ENCODE results near the gene LYPLAL1.

LYPLAL1 gene

GRCh38 chr1:219206350-219206749, 32.7 kb downstream of the LYPLAL1 start:
- Histone ChIP-seq H3K36me3 (no peaks in the 10 kb centered on the region), H3K27me3 (no peaks in the 10 kb centered on the region), H3K4me3 (ENCODE audit: low read depth, low read length) (no peak overlapping the region), H3K9me3 (no peaks in the 10 kb centered on the region), H3K4me1 (no peaks in the 10 kb centered on the region)
- TF ChIP-seq, protein P1, sequence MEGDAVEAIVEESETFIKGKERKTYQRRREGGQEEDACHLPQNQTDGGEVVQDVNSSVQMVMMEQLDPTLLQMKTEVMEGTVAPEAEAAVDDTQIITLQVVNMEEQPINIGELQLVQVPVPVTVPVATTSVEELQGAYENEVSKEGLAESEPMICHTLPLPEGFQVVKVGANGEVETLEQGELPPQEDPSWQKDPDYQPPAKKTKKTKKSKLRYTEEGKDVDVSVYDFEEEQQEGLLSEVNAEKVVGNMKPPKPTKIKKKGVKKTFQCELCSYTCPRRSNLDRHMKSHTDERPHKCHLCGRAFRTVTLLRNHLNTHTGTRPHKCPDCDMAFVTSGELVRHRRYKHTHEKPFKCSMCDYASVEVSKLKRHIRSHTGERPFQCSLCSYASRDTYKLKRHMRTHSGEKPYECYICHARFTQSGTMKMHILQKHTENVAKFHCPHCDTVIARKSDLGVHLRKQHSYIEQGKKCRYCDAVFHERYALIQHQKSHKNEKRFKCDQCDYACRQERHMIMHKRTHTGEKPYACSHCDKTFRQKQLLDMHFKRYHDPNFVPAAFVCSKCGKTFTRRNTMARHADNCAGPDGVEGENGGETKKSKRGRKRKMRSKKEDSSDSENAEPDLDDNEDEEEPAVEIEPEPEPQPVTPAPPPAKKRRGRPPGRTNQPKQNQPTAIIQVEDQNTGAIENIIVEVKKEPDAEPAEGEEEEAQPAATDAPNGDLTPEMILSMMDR (IDR thresholded peaks at IDR 0.05; ENCODE audit: low read depth, low read length) = no peak
- DNase-seq = no peak

GRCh38 chr1:219209578-219209977, 35.9 kb downstream of the LYPLAL1 start:
- Histone ChIP-seq H3K4me1 (no peaks in the 10 kb centered on the region), H3K4me3 (ENCODE audit: low read depth, low read length) (no peak overlapping the region), H3K9me3 (no peaks in the 10 kb centered on the region), H3K27me3 (no peaks in the 10 kb centered on the region), H3K36me3 (no peaks in the 10 kb centered on the region)
- DNase-seq = no peak
- TF ChIP-seq, protein P1 (IDR thresholded peaks at IDR 0.05; ENCODE audit: low read depth, low read length) = no peak

DNA sequence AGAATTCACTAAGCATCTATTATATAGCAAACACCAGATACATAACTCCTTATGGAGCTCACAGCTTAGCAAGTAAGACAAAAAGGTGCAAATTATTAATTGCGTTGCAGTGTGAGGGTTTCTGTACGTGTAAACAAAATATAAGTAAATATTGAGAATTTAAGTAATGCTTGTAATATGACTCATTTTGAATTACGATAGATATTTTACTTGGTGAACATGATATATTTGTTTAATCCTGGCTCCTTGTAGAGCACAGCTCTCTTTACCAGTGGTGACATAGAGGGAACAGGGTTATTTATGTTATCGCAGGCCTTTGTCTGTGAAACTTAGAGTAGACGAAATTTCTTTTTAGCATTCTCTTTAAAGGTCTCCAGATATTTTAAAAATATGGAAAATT, 36.4 kb downstream of the LYPLAL1 start:
- Histone ChIP-seq H3K4me3 (ENCODE audit: low read depth, low read length) (no peak overlapping the region), H3K27me3 (no peaks in the 10 kb centered on the region), H3K9me3 (no peaks in the 10 kb centered on the region), H3K4me1 (no peaks in the 10 kb centered on the region), H3K36me3 (no peaks in the 10 kb centered on the region)
- no peak for DNase-seq
- TF ChIP-seq, protein P1 (IDR thresholded peaks at IDR 0.05; ENCODE audit: low read depth, low read length) = no peak

DNA sequence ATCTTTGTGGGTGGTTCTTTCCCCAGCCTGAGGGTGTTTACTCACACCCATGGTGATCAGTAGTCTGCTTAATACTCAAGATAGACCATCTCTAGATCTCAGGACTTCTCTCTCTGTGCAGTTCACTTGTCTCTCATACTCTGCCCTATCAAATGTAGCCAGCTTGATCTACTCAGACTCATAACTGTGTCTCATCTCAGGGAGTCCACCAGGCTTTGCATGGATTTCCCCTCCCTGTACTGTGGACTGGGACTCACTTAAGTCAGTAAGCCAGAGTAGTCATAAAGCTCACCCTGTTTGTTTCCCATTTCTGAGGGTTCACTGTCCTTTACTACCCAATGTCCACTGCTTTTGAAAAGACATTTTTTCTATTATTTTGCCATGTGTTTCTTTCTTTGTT, 41.8 kb downstream of the LYPLAL1 start:
- Histone ChIP-seq H3K27me3 (no peaks in the 10 kb centered on the region), H3K36me3 (no peaks in the 10 kb centered on the region; the same call in 1 of the 2 replicates), H3K4me3 (ENCODE audit: low read depth, low read length) (no peak overlapping the region), H3K4me1 (no peaks in the 10 kb centered on the region), H3K9me3 (no peaks in the 10 kb centered on the region)
- TF ChIP-seq, protein P1 (IDR thresholded peaks at IDR 0.05; ENCODE audit: low read depth, low read length) = no peak
- no peak for DNase-seq

DNA sequence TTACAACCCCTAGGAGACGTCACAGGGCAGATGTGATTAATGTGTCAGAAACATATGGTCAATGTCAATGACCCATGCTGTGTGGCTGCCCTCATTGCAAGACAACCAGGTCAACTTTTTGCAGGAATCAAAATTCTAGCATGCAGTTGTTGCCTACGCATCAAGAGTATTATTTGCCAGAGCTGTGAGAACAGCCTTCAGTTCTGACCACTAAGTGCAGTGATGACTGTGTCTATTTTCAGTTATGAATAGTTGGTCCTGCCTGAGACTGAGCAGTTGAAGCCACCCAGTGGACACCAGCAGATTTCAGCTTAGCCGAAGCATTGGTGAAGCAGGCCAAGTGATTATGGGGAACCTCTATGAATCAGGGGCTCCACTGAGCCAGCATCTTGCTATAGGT, 47.3 kb downstream of the LYPLAL1 start:
- Histone ChIP-seq H3K27me3 (no peaks in the 10 kb centered on the region), H3K4me1 (no peaks in the 10 kb centered on the region), H3K4me3 (ENCODE audit: low read depth, low read length) (no peak overlapping the region), H3K9me3 (no peaks in the 10 kb centered on the region), H3K36me3 (no peaks in the 10 kb centered on the region; the same call in 1 of the 2 replicates)
- TF ChIP-seq, protein P1 (IDR thresholded peaks at IDR 0.05; ENCODE audit: low read depth, low read length) = no peak
- no peak for DNase-seq

DNA sequence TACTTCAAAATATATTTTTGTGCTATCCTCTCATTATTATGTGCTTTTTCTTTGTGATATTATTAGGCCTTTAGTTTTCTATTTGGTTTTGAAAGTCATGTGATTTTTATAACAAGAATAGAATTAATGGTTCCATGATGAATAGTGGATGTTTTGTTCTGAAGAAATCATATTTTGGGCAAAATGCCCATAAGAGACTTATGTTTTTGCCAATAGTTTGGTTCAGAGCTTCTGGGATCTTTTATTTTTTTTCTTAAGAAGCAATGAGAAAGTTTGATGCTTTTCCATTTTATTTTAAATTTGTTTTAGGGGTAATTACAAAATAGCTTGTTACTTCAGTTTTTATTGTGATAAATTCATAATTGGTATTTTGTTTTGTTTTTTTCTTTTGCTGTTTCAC, 49.8 kb downstream of the LYPLAL1 start:
- H3K9me3 ChIP-seq = no peaks in the 10 kb centered on the region
- TF ChIP-seq, protein P1 (IDR thresholded peaks at IDR 0.05; ENCODE audit: low read depth, low read length) = no peak
- no peak overlapping the region for H3K4me3 ChIP-seq (ENCODE audit: low read depth, low read length)
- no peaks in the 10 kb centered on the region; the same call in 1 of the 2 replicates for H3K36me3 ChIP-seq
- H3K4me1 ChIP-seq = no peaks in the 10 kb centered on the region
- no peak for DNase-seq
- H3K27me3 ChIP-seq = no peaks in the 10 kb centered on the region
